HepG2 (cell line): ENCODE data around the gene TCN2. TPM values are rescaled to one million over a fixed set of nuclear protein-coding genes. Genes with fewer than 3 reads are reported as not detected.
A peak's percentile ranks its signal among the peaks of the same experiment; 100 is the strongest.

Source experiments
- CC2D1A ChIP-seq: sonication (generic); formaldehyde crosslinking; IDR thresholded peaks from 2 replicates; pipeline ENCODE4 v1.8.1; 2023; ENCODE audit warnings: mild to moderate bottlenecking, missing genetic modification reagents
- CENPX ChIP-seq: sonication (generic); formaldehyde crosslinking; IDR thresholded peaks from 2 replicates; pipeline ENCODE4 v1.9.0; 2021; ENCODE audit warnings: mild to moderate bottlenecking, missing genetic modification reagents, moderate library complexity
- ELF1 ChIP-seq: sonication (generic); formaldehyde crosslinking; IDR thresholded peaks from 2 replicates; pipeline ENCODE4 v1.4.0; 2020; ENCODE audit warnings: missing genetic modification reagents
- FOXO4 ChIP-seq: sonication (generic); formaldehyde crosslinking; conservative IDR thresholded peaks from 2 replicates; pipeline ENCODE4 v1.8.1; 2023; ENCODE audit warnings: missing genetic modification reagents
- KAT7 ChIP-seq: IDR thresholded peaks from 2 replicates; pipeline ENCODE4 v1.6.1; 2018; ENCODE audit warnings: borderline replicate concordance, missing compliant biosample characterization
- MXI1 ChIP-seq: IDR thresholded peaks from 3 replicates; pipeline ENCODE4 v1.6.1; 2012; ENCODE audit warnings: low read depth, low read length, inconsistent platforms, borderline replicate concordance
- POLR2A ChIP-seq, 2 experiments: IDR thresholded peaks; 2 replicates each; pipeline ENCODE4 v1.6.1; 2011; ENCODE audit warnings: low read depth in 2 of 2, low read length in 2 of 2, mild to moderate bottlenecking in 1 of 2, moderate library complexity in 1 of 2; ENCODE audit not compliant: insufficient read depth in 1 of 2
- REPIN1 ChIP-seq: sonication (generic); formaldehyde crosslinking; IDR thresholded peaks from 2 replicates; pipeline ENCODE4 v1.8.0; 2022; ENCODE audit warnings: missing genetic modification reagents, low read depth, mild to moderate bottlenecking, borderline replicate concordance
- ZBTB42 ChIP-seq: sonication (generic); formaldehyde crosslinking; IDR thresholded peaks from 2 replicates; pipeline ENCODE4 v1.5.0; 2020; ENCODE audit warnings: mild to moderate bottlenecking, missing genetic modification reagents
- ZNF354B ChIP-seq: sonication (generic); formaldehyde crosslinking; IDR thresholded peaks from 2 replicates; pipeline ENCODE4 v1.8.0; 2022; ENCODE audit warnings: mild to moderate bottlenecking, missing genetic modification reagents
- ZNF513 ChIP-seq: sonication (generic); formaldehyde crosslinking; conservative IDR thresholded peaks from 2 replicates; pipeline ENCODE4 v1.5.0; 2020; ENCODE audit warnings: missing genetic modification reagents
- ZNF619 ChIP-seq: sonication (generic); formaldehyde crosslinking; IDR thresholded peaks from 2 replicates; pipeline ENCODE4 v1.4.0; 2020; ENCODE audit warnings: mild to moderate bottlenecking, missing genetic modification reagents
- polyA plus RNA-seq, 8 experiments: library from polyadenylated mRNA; depleted of rRNA in 3 of 8; stranded (reverse) in 7 of 8; unstranded in 1 of 8; fragments of >200 nt; fragmentation: Illumina TruSeq in 4 of 8; extraction: Trizol in 4 of 8; gene quantifications; 2 replicates each; pipeline versions ENCODE4 v1.2.1 to v1.2.3, GENCODE V29; 2011 to 2016; ENCODE audit warnings: low read depth in 4 of 8, missing spikeins in 1 of 8, mixed read lengths in 1 of 8; ENCODE audit not compliant: insufficient read depth in 1 of 8
- total RNA-seq, 5 experiments: library from RNA; depleted of rRNA; stranded (reverse); fragments of >200 nt; fragmentation: Illumina TruSeq; extraction: Trizol; gene quantifications; 2 replicates each; pipeline ENCODE4 v1.2.3, GENCODE V29; 2016; ENCODE audit warnings: low read depth in 1 of 5
- TF ChIP-seq, protein P1 (sequence below): sonication (generic); formaldehyde crosslinking; IDR thresholded peaks from 2 replicates; pipeline ENCODE4 v1.5.0; 2020; ENCODE audit warnings: mild to moderate bottlenecking, missing genetic modification reagents, borderline replicate concordance

Gene TCN2
- total and polyA plus RNA-seq, 2 of the 13 experiments (the other 11 are each of a cell fraction or from before 2014, with no cell fraction given) = 0.29 to 0.31 TPM

- TF ChIP-seq REPIN1 = no peak
- no peak for TF ChIP-seq ZNF354B (CRISPR knock-in tag)
- TF ChIP-seq ZNF513 (CRISPR knock-in tag) = no peak
- TF ChIP-seq CC2D1A (CRISPR knock-in tag) = no peak
- TF ChIP-seq MXI1 = no peak
- no peak for TF ChIP-seq CENPX
- TF ChIP-seq POLR2A (IDR thresholded peaks at IDR 0.05; ENCODE audit: insufficient read depth in 1 of 2, low read depth in 2 of 2, low read length in 2 of 2) = 0 out of 4 replicates have a peak, but pooled peaks of 1 of the 2 experiments have one; percentile 25
- TF ChIP-seq ZNF619 (CRISPR knock-in tag) = no peak
- TF ChIP-seq ZBTB42 (CRISPR knock-in tag) = no peak
- TF ChIP-seq KAT7 (CRISPR knock-in tag) = no peak
- TF ChIP-seq, protein P1, sequence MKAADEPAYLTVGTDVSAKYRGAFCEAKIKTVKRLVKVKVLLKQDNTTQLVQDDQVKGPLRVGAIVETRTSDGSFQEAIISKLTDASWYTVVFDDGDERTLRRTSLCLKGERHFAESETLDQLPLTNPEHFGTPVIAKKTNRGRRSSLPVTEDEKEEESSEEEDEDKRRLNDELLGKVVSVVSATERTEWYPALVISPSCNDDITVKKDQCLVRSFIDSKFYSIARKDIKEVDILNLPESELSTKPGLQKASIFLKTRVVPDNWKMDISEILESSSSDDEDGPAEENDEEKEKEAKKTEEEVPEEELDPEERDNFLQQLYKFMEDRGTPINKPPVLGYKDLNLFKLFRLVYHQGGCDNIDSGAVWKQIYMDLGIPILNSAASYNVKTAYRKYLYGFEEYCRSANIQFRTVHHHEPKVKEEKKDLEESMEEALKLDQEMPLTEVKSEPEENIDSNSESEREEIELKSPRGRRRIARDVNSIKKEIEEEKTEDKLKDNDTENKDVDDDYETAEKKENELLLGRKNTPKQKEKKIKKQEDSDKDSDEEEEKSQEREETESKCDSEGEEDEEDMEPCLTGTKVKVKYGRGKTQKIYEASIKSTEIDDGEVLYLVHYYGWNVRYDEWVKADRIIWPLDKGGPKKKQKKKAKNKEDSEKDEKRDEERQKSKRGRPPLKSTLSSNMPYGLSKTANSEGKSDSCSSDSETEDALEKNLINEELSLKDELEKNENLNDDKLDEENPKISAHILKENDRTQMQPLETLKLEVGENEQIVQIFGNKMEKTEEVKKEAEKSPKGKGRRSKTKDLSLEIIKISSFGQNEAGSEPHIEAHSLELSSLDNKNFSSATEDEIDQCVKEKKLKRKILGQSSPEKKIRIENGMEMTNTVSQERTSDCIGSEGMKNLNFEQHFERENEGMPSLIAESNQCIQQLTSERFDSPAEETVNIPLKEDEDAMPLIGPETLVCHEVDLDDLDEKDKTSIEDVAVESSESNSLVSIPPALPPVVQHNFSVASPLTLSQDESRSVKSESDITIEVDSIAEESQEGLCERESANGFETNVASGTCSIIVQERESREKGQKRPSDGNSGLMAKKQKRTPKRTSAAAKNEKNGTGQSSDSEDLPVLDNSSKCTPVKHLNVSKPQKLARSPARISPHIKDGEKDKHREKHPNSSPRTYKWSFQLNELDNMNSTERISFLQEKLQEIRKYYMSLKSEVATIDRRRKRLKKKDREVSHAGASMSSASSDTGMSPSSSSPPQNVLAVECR (CRISPR knock-in tag) = no peak
- no peak for TF ChIP-seq FOXO4 (CRISPR knock-in tag)
- no peak for TF ChIP-seq ELF1 (CRISPR knock-in tag)
- TF ChIP-seq, all 625 proteins: peak for 11
These were observed 31.8 kb upstream of the TCN2 start (continued) for GRCh38 chr22:30574997-30575671.
